ENCODE results near the gene RHBDD1. TPM values are rescaled to one million over a fixed set of nuclear protein-coding genes. Genes with fewer than 3 reads are reported as not detected.

The RHBDD1 gene
- total RNA-seq, 1 donor from 2014 or later: 27.7 TPM

GRCh38 chr2:227007148-227007547 lies 171.3 kb downstream of the RHBDD1 start:
- no peak for TF ChIP-seq CTCF (IDR thresholded peaks at IDR 0.05)
- DNase-seq (ENCODE audit: extremely low spot score, unreplicated experiment): no peak
- no peaks in the 10 kb centered on the region for H3K36me3 Mint-ChIP-seq (ENCODE audit: unreplicated experiment)

GRCh38 chr2:227007940-227008339 lies 172.1 kb downstream of the RHBDD1 start:
- TF ChIP-seq CTCF (IDR thresholded peaks at IDR 0.05): no peak

More at GRCh38 chr2:227007148-227007547, 171.3 kb downstream of the RHBDD1 start:
- Mint-ChIP-seq H3K27me3 (ENCODE audit: unreplicated experiment) (no peaks in the 10 kb centered on the region), H3K4me1 (ENCODE audit: unreplicated experiment) (no peaks in the 10 kb centered on the region), H3K27ac (ENCODE audit: unreplicated experiment) (no peak overlapping the region), H3K4me3 (ENCODE audit: unreplicated experiment) (no peak overlapping the region), H3K9me3 (ENCODE audit: unreplicated experiment) (peaks cover 3% of the 10 kb centered on the region)

GRCh38 chr2:227010433-227010832 lies 174.6 kb downstream of the RHBDD1 start:
- Mint-ChIP-seq H3K9me3 (ENCODE audit: unreplicated experiment) (peaks cover 3% of the 10 kb centered on the region), H3K4me3 (ENCODE audit: unreplicated experiment) (no peak overlapping the region), H3K36me3 (ENCODE audit: unreplicated experiment) (no peaks in the 10 kb centered on the region), H3K4me1 (ENCODE audit: unreplicated experiment) (no peaks in the 10 kb centered on the region), H3K27ac (ENCODE audit: unreplicated experiment) (no peak overlapping the region), H3K27me3 (ENCODE audit: unreplicated experiment) (no peaks in the 10 kb centered on the region)
- TF ChIP-seq CTCF (IDR thresholded peaks at IDR 0.05): no peak
- DNase-seq (ENCODE audit: extremely low spot score, unreplicated experiment): no peak

More at GRCh38 chr2:227007940-227008339, 172.1 kb downstream of the RHBDD1 start:
- no peak for DNase-seq (ENCODE audit: extremely low spot score, unreplicated experiment)
- Mint-ChIP-seq H3K4me1 (ENCODE audit: unreplicated experiment) (no peaks in the 10 kb centered on the region), H3K4me3 (ENCODE audit: unreplicated experiment) (no peak overlapping the region), H3K27ac (ENCODE audit: unreplicated experiment) (no peak overlapping the region), H3K9me3 (ENCODE audit: unreplicated experiment) (peaks cover 3% of the 10 kb centered on the region), H3K36me3 (ENCODE audit: unreplicated experiment) (no peaks in the 10 kb centered on the region), H3K27me3 (ENCODE audit: unreplicated experiment) (no peaks in the 10 kb centered on the region)

- no peak overlapping the region for H3K27ac Mint-ChIP-seq (ENCODE audit: unreplicated experiment)
- peaks cover 3% of the 10 kb centered on the region for H3K9me3 Mint-ChIP-seq (ENCODE audit: unreplicated experiment)
- DNase-seq (ENCODE audit: extremely low spot score, unreplicated experiment): no peak
- no peak for TF ChIP-seq CTCF (IDR thresholded peaks at IDR 0.05)
- H3K36me3 Mint-ChIP-seq (ENCODE audit: unreplicated experiment): no peaks in the 10 kb centered on the region
- H3K4me1 Mint-ChIP-seq (ENCODE audit: unreplicated experiment): no peaks in the 10 kb centered on the region
- H3K4me3 Mint-ChIP-seq (ENCODE audit: unreplicated experiment): no peak overlapping the region
- H3K27me3 Mint-ChIP-seq (ENCODE audit: unreplicated experiment): no peaks in the 10 kb centered on the region
Observed at GRCh38 chr2:227013330-227013729, 177.5 kb downstream of the RHBDD1 start.

- Mint-ChIP-seq H3K4me1 (ENCODE audit: unreplicated experiment) (no peaks in the 10 kb centered on the region), H3K36me3 (ENCODE audit: unreplicated experiment) (no peaks in the 10 kb centered on the region), H3K27me3 (ENCODE audit: unreplicated experiment) (no peaks in the 10 kb centered on the region), H3K27ac (ENCODE audit: unreplicated experiment) (no peak overlapping the region), H3K4me3 (ENCODE audit: unreplicated experiment) (no peak overlapping the region), H3K9me3 (ENCODE audit: unreplicated experiment) (peaks cover 3% of the 10 kb centered on the region)
- TF ChIP-seq CTCF (IDR thresholded peaks at IDR 0.05): no peak
- DNase-seq (ENCODE audit: extremely low spot score, unreplicated experiment): no peak
Observed at GRCh38 chr2:227013881-227014280, 178.0 kb downstream of the RHBDD1 start.

All from osteocyte (in vitro differentiated cells).